ENCODE data around the gene MYO10.

- TF ChIP-seq CTCF (IDR thresholded peaks at IDR 0.05 in 4 of 5, conservative IDR thresholded peaks at IDR 0.05 in 1 of 5) = no peak
- no peak for TF ChIP-seq POLR2A (IDR thresholded peaks at IDR 0.05)
Measured at GRCh38 chr5:16687898-16688297, 248.2 kb downstream of the MYO10 start.
